GM23338 (cell line): Measurements from ENCODE around the gene SNAPC2. TPM values are rescaled to one million over a fixed set of nuclear protein-coding genes. Genes with fewer than 3 reads are reported as not detected.

ENCODE experiments used
- ATAC-seq: fragments of 200-7000 bp; cut with Tn5 transposase; 3 replicates; pipeline ENCODE4 v1.9.1; 2020
- DNase-seq: peaks from one replicate; pipeline ENCODE4 v3.0.0-alpha.2; 2015; ENCODE audit warnings: low spot score
- H2AFZ ChIP-seq: fragments of 200-600 bp; sonication (generic); 2 replicates; pipeline ENCODE4 v1.8.0; 2016; ENCODE audit warnings: antibody characterized with exemption, mild to moderate bottlenecking, moderate library complexity
- H3F3A ChIP-seq: fragments of 200-600 bp; sonication (generic); replicated peaks from 2 replicates; pipeline ENCODE4 v1.8.0; 2017; ENCODE audit warnings: antibody characterized with exemption, mixed run types, low read depth
- H3K27ac ChIP-seq: fragments of 200-600 bp; sonication (generic); 2 replicates; pipeline ENCODE4 v1.6.1; 2016; ENCODE audit warnings: low read depth
- H3K27me3 ChIP-seq: fragments of 200-600 bp; sonication (generic); 2 replicates; pipeline ENCODE4 v1.8.0; 2016; ENCODE audit warnings: mild to moderate bottlenecking, mixed run types, moderate library complexity; ENCODE audit not compliant: insufficient read depth
- H3K36me3 ChIP-seq: fragments of 200-600 bp; sonication (generic); 2 replicates; pipeline ENCODE4 v1.8.0; 2016; ENCODE audit warnings: mild to moderate bottlenecking; ENCODE audit not compliant: insufficient read depth
- H3K4me1 ChIP-seq: fragments of 200-600 bp; sonication (generic); 2 replicates; pipeline ENCODE4 v1.8.0; 2016; ENCODE audit warnings: mild to moderate bottlenecking, moderate library complexity; ENCODE audit not compliant: insufficient read depth
- H3K4me2 ChIP-seq: fragments of 200-600 bp; sonication (generic); 2 replicates; pipeline ENCODE4 v1.7.1; 2017; ENCODE audit warnings: mixed run types
- H3K4me3 ChIP-seq: fragments of 200-600 bp; sonication (generic); 2 replicates; pipeline ENCODE4 v1.6.1; 2016; ENCODE audit warnings: mixed run types
- H3K79me2 ChIP-seq: fragments of 200-600 bp; sonication (generic); replicated peaks from 2 replicates; pipeline ENCODE4 v1.8.0; 2017; ENCODE audit warnings: mild to moderate bottlenecking; ENCODE audit not compliant: insufficient read depth
- H3K9me2 ChIP-seq: fragments of 200-600 bp; sonication (generic); 2 replicates; pipeline ENCODE4 v1.8.0; 2017; ENCODE audit not compliant: insufficient read depth
- H4K20me1 ChIP-seq: fragments of 200-600 bp; sonication (generic); replicated peaks from 2 replicates; pipeline ENCODE4 v1.8.0; 2017; ENCODE audit warnings: mild to moderate bottlenecking; ENCODE audit not compliant: insufficient read depth
- H3K27ac Mint-ChIP-seq: 2 replicates; pipeline ENCODE4 v1.8.0; 2020; ENCODE audit warnings: inconsistent platforms, mild to moderate bottlenecking, moderate library complexity, mixed read lengths
- H3K27me3 Mint-ChIP-seq: 3 replicates; pipeline ENCODE4 v1.8.0; 2022; ENCODE audit warnings: low read depth, mild to moderate bottlenecking, moderate library complexity, mixed read lengths, inconsistent platforms; ENCODE audit not compliant: insufficient read depth, poor library complexity
- H3K36me3 Mint-ChIP-seq: 3 replicates; pipeline ENCODE4 v1.8.0; 2021; ENCODE audit warnings: low read depth, mild to moderate bottlenecking, inconsistent platforms, moderate library complexity, mixed read lengths
- H3K4me1 Mint-ChIP-seq: 3 replicates; pipeline ENCODE4 v1.8.0; 2020; ENCODE audit warnings: mild to moderate bottlenecking, inconsistent platforms, mixed read lengths
- H3K4me3 Mint-ChIP-seq: 3 replicates; pipeline ENCODE4 v1.8.0; 2021; ENCODE audit warnings: moderate library complexity, mild to moderate bottlenecking, inconsistent platforms, mixed read lengths
- H3K9me3 Mint-ChIP-seq: 3 replicates; pipeline ENCODE4 v1.8.0; 2020; ENCODE audit warnings: moderate library complexity, mild to moderate bottlenecking, inconsistent platforms, mixed read lengths
- CREB1 ChIP-seq: fragments of 250-450 bp; sonication (Bioruptor Pico); IDR thresholded peaks from 2 replicates; pipeline ENCODE4 v1.5.0; 2020; ENCODE audit warnings: low read depth, mild to moderate bottlenecking, moderate library complexity
- EZH2 ChIP-seq: fragments of 200-600 bp; sonication (generic); IDR thresholded peaks from one replicate; pipeline ENCODE4 v1.8.0; 2017; ENCODE audit warnings: antibody characterized with exemption, mild to moderate bottlenecking, low read depth; ENCODE audit not compliant: unreplicated experiment
- EZH2phosphoT487 ChIP-seq: fragments of 200-600 bp; sonication (generic); IDR thresholded peaks from one replicate; pipeline ENCODE4 v1.8.1; 2018; ENCODE audit warnings: antibody characterized with exemption; ENCODE audit not compliant: unreplicated experiment
- NANOG ChIP-seq: IDR thresholded peaks from 2 replicates; pipeline ENCODE4 v1.6.1; 2016; ENCODE audit warnings: antibody characterized with exemption, borderline replicate concordance
- POLR2AphosphoS5 ChIP-seq: IDR thresholded peaks from 2 replicates; pipeline ENCODE4 v1.6.1; 2016; ENCODE audit warnings: antibody characterized with exemption, low read depth
- ZNF114 ChIP-seq: fragments of 250-450 bp; sonication (Bioruptor Pico); IDR thresholded peaks from 2 replicates; pipeline ENCODE4 v1.5.0; 2020; ENCODE audit warnings: mild to moderate bottlenecking, moderate library complexity
- polyA plus RNA-seq: library from polyadenylated mRNA; unstranded; fragments of >200 nt; fragmentation: Nextera tagmentation; extraction: Ambion mirVana; gene quantifications from 2 replicates; pipeline ENCODE4 v1.2.1, GENCODE V29; 2016
- total RNA-seq: library from RNA; depleted of rRNA; stranded (reverse); fragments of >200 nt; shearing (Covaris generic); gene quantifications from 2 replicates; pipeline ENCODE4 v1.2.3, GENCODE V29; 2014
- TF ChIP-seq, protein P1 (sequence below): IDR thresholded peaks from 2 replicates; pipeline ENCODE4 v1.6.1; 2016; ENCODE audit warnings: antibody characterized with exemption
- TF ChIP-seq, protein P2 (sequence below), 2 experiments: fragments of 200-600 bp in 1 of 2; sonication (generic) in 1 of 2; conservative IDR thresholded peaks; 2 replicates each; pipeline versions ENCODE4 v1.5.1 to v1.6.1; 2016 to 2017; ENCODE audit warnings: antibody characterized with exemption in 2 of 2, low read depth in 2 of 2, mild to moderate bottlenecking in 2 of 2, moderate library complexity in 1 of 2
- TF ChIP-seq, protein P3 (sequence below): IDR thresholded peaks from one replicate; pipeline ENCODE4 v1.6.1; 2018; ENCODE audit warnings: antibody characterized with exemption; ENCODE audit not compliant: unreplicated experiment

SNAPC2 gene
- total and polyA plus RNA-seq, 2 experiments from 2014 or later = 17.1 to 25.1 TPM

DNA sequence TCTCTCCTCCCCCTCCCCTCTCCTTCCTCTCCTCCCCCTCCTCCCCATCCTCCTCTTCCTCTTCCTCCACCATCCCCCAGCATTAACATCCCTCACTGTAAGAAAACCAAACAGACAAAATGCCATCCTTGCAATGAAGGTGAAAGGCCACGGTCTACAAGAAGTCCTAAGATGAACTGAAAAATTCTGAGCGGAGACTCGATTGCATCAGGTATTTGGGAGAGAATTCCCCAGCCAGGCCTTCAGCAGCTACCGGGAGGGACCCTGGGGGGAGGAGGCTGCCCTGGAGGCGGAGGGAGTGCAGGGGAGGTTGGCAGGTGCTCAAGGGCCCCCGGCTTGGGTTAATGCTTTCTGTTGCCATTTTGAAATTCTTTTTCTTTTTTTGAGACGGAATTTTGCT lies 33.4 kb downstream of the SNAPC2 start:
- no peaks in the 10 kb centered on the region; the same call in 1 of the 2 replicates for H3K4me1 ChIP-seq
- TF ChIP-seq POLR2AphosphoS5 (no peak), ZNF114 (CRISPR knock-in tag) (no peak)
- TF ChIP-seq, protein P1, sequence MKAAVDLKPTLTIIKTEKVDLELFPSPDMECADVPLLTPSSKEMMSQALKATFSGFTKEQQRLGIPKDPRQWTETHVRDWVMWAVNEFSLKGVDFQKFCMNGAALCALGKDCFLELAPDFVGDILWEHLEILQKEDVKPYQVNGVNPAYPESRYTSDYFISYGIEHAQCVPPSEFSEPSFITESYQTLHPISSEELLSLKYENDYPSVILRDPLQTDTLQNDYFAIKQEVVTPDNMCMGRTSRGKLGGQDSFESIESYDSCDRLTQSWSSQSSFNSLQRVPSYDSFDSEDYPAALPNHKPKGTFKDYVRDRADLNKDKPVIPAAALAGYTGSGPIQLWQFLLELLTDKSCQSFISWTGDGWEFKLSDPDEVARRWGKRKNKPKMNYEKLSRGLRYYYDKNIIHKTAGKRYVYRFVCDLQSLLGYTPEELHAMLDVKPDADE = no peak
- TF ChIP-seq, protein P2, sequence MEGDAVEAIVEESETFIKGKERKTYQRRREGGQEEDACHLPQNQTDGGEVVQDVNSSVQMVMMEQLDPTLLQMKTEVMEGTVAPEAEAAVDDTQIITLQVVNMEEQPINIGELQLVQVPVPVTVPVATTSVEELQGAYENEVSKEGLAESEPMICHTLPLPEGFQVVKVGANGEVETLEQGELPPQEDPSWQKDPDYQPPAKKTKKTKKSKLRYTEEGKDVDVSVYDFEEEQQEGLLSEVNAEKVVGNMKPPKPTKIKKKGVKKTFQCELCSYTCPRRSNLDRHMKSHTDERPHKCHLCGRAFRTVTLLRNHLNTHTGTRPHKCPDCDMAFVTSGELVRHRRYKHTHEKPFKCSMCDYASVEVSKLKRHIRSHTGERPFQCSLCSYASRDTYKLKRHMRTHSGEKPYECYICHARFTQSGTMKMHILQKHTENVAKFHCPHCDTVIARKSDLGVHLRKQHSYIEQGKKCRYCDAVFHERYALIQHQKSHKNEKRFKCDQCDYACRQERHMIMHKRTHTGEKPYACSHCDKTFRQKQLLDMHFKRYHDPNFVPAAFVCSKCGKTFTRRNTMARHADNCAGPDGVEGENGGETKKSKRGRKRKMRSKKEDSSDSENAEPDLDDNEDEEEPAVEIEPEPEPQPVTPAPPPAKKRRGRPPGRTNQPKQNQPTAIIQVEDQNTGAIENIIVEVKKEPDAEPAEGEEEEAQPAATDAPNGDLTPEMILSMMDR (conservative IDR thresholded peaks at IDR 0.05; ENCODE audit: low read depth in 2 of 2) = no peak
- TF ChIP-seq, protein P3, sequence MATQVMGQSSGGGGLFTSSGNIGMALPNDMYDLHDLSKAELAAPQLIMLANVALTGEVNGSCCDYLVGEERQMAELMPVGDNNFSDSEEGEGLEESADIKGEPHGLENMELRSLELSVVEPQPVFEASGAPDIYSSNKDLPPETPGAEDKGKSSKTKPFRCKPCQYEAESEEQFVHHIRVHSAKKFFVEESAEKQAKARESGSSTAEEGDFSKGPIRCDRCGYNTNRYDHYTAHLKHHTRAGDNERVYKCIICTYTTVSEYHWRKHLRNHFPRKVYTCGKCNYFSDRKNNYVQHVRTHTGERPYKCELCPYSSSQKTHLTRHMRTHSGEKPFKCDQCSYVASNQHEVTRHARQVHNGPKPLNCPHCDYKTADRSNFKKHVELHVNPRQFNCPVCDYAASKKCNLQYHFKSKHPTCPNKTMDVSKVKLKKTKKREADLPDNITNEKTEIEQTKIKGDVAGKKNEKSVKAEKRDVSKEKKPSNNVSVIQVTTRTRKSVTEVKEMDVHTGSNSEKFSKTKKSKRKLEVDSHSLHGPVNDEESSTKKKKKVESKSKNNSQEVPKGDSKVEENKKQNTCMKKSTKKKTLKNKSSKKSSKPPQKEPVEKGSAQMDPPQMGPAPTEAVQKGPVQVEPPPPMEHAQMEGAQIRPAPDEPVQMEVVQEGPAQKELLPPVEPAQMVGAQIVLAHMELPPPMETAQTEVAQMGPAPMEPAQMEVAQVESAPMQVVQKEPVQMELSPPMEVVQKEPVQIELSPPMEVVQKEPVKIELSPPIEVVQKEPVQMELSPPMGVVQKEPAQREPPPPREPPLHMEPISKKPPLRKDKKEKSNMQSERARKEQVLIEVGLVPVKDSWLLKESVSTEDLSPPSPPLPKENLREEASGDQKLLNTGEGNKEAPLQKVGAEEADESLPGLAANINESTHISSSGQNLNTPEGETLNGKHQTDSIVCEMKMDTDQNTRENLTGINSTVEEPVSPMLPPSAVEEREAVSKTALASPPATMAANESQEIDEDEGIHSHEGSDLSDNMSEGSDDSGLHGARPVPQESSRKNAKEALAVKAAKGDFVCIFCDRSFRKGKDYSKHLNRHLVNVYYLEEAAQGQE = no peak
- no peaks in the 10 kb centered on the region for H3K36me3 ChIP-seq
- 0 out of 2 replicates have a peak, but pooled peaks cover 5% of the 10 kb centered on the region for H3F3A ChIP-seq
- Mint-ChIP-seq H3K36me3 (peaks cover 15% of the 10 kb centered on the region; the same call in 2 of the 3 replicates), H3K4me1 (peaks cover 7% of the 10 kb centered on the region), H3K27me3 (peaks cover 23% of the 10 kb centered on the region), H3K9me3 (peaks cover 7% of the 10 kb centered on the region), H3K27ac (peak overlapping the region; percentile 59; the same call in 1 of the 2 replicates), H3K4me3 (no peak overlapping the region; the same call in 2 of the 3 replicates)
- no peak overlapping the region for H3K4me2 ChIP-seq
- DNase-seq (peak; percentile 55), ATAC-seq (no peak)
- no peak overlapping the region for H2AFZ ChIP-seq
- no peak overlapping the region for H3K4me3 ChIP-seq
- no peaks in the 10 kb centered on the region for H3K9me2 ChIP-seq
- no peaks in the 10 kb centered on the region for H4K20me1 ChIP-seq
- no peaks in the 10 kb centered on the region for H3K79me2 ChIP-seq
- H3K27me3 ChIP-seq = no peaks in the 10 kb centered on the region
- no peak overlapping the region for H3K27ac ChIP-seq

DNA sequence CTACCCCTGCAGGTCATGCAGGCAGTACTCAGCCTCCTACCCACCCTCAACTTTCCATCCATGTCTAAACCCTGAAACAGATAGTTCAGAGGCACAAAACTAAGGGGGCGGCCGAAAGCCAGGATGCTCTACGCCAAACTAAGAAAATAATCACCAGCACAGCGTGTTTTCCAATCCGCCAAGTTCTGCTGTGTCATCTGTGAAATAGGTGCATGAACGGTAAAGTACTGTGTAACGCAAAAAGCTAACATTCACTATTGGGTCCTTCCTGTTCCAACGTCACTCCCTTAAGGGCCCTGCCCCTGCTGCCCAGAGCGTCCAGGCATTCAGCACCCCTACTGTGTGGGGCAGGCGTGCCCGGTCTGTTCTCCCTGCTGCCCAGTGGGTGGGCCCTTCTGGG lies 35.6 kb downstream of the SNAPC2 start:
- H3K9me2 ChIP-seq = no peaks in the 10 kb centered on the region
- no peak overlapping the region for H2AFZ ChIP-seq
- no peak overlapping the region for H3K4me3 ChIP-seq
- H3K27me3 Mint-ChIP-seq = peaks cover 27% of the 10 kb centered on the region
- H3K36me3 Mint-ChIP-seq = peaks cover 15% of the 10 kb centered on the region; the same call in 2 of the 3 replicates
- H4K20me1 ChIP-seq = no peaks in the 10 kb centered on the region
- DNase-seq (no peak), ATAC-seq (no peak)
- peaks cover 7% of the 10 kb centered on the region for H3K9me3 Mint-ChIP-seq
- peaks cover 15% of the 10 kb centered on the region for H3K4me1 Mint-ChIP-seq
- H3K27ac ChIP-seq = no peak overlapping the region
- no peak overlapping the region for H3K27ac Mint-ChIP-seq
- no peak overlapping the region for H3K4me3 Mint-ChIP-seq
- H3F3A ChIP-seq = peaks cover 8% of the 10 kb centered on the region; the same call in 1 of the 2 replicates
- H3K36me3 ChIP-seq = peaks cover 2% of the 10 kb centered on the region; the same call in 1 of the 2 replicates
- TF ChIP-seq NANOG = no peak
- no peak for TF ChIP-seq EZH2
- TF ChIP-seq EZH2phosphoT487 = no peak
- TF ChIP-seq, protein P2 (conservative IDR thresholded peaks at IDR 0.05; ENCODE audit: low read depth in 2 of 2) = no peak
- TF ChIP-seq POLR2AphosphoS5 = no peak
- TF ChIP-seq, protein P3 = no peak
- no peak for TF ChIP-seq CREB1 (CRISPR knock-in tag)
- TF ChIP-seq, protein P1 = no peak
- H3K4me1 ChIP-seq = no peaks in the 10 kb centered on the region; the same call in 1 of the 2 replicates
- H3K79me2 ChIP-seq = no peaks in the 10 kb centered on the region
- no peaks in the 10 kb centered on the region for H3K27me3 ChIP-seq
- no peak overlapping the region for H3K4me2 ChIP-seq
